Breast epithelium (tissue), 3 donors: ENCODE data around the gene MND1.

ENCODE experiments used
- POLR2A ChIP-seq: fragments of 450-650 bp; IDR thresholded peaks from one replicate; pipeline ENCODE4 v1.6.1; 2016; ENCODE audit warnings: antibody characterized with exemption, mild to moderate bottlenecking, moderate library complexity
- POLR2AphosphoS5 ChIP-seq, 3 donors: sonication (generic); formaldehyde crosslinking; IDR thresholded peaks; one replicate each; pipeline ENCODE4 v1.6.1; 2017; ENCODE audit warnings: antibody characterized with exemption in 3 of 3
- TF ChIP-seq, protein P1 (sequence below), 3 donors: fragments of 450-650 bp; IDR thresholded peaks; one replicate each; pipeline ENCODE4 v1.5.1; 2016 to 2017; ENCODE audit warnings: antibody characterized with exemption in 3 of 3, mild to moderate bottlenecking in 3 of 3, moderate library complexity in 3 of 3

DNA sequence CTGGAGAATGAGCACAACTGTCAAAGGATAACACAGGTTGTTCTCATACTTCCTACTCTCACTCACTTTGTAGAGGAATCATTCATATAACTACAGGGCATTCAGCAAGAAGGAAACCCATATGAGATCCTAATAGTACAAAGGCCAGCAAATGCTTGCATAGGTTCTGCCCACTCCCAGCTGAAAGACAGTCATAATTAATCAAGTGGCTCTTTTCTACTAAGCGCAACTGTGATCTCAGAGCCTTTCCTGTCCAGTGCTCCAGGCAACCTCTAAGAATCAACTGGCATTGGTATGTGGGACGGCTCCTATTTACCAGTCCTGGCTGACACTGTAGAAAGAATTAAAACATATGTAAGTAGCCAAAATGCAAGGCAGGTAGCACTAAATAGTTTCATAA is 18.9 kb upstream of the MND1 start:
- TF ChIP-seq, protein P1, sequence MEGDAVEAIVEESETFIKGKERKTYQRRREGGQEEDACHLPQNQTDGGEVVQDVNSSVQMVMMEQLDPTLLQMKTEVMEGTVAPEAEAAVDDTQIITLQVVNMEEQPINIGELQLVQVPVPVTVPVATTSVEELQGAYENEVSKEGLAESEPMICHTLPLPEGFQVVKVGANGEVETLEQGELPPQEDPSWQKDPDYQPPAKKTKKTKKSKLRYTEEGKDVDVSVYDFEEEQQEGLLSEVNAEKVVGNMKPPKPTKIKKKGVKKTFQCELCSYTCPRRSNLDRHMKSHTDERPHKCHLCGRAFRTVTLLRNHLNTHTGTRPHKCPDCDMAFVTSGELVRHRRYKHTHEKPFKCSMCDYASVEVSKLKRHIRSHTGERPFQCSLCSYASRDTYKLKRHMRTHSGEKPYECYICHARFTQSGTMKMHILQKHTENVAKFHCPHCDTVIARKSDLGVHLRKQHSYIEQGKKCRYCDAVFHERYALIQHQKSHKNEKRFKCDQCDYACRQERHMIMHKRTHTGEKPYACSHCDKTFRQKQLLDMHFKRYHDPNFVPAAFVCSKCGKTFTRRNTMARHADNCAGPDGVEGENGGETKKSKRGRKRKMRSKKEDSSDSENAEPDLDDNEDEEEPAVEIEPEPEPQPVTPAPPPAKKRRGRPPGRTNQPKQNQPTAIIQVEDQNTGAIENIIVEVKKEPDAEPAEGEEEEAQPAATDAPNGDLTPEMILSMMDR (IDR thresholded peaks at IDR 0.05): no peak
- no peak for TF ChIP-seq POLR2A
- no peak for TF ChIP-seq POLR2AphosphoS5 (IDR thresholded peaks at IDR 0.05)
